Nephron (organoid): ENCODE data around the gene MYLK3.

ENCODE experiments used
- H3K27ac Mint-ChIP-seq, 3 experiments: 2 replicates each; pipeline ENCODE4 v1.8.0; 2020; ENCODE audit warnings: mixed read lengths in 3 of 3, mild to moderate bottlenecking in 2 of 3, moderate library complexity in 1 of 3
- H3K27me3 Mint-ChIP-seq: 2 replicates; pipeline ENCODE4 v1.8.0; 2021; ENCODE audit warnings: low read depth, mild to moderate bottlenecking, moderate library complexity, mixed read lengths
- H3K36me3 Mint-ChIP-seq: 2 replicates; pipeline ENCODE4 v1.8.0; 2020; ENCODE audit warnings: low read depth, mixed read lengths
- H3K4me1 Mint-ChIP-seq: 2 replicates; pipeline ENCODE4 v1.8.0; 2020; ENCODE audit warnings: mixed read lengths
- H3K4me3 Mint-ChIP-seq, 3 experiments: 2 replicates each; pipeline ENCODE4 v1.8.0; 2020; ENCODE audit warnings: mild to moderate bottlenecking in 3 of 3, mixed read lengths in 3 of 3, moderate library complexity in 2 of 3
- H3K9me3 Mint-ChIP-seq: 2 replicates; pipeline ENCODE4 v1.8.0; 2020; ENCODE audit warnings: mixed read lengths
- CTCF ChIP-seq, 3 experiments: fragments of 200-600 bp; sonication (generic); IDR thresholded peaks; one replicate each; pipeline ENCODE4 v1.5.0; 2021; ENCODE audit warnings: antibody characterized with exemption in 3 of 3; ENCODE audit not compliant: unreplicated experiment in 3 of 3

MYLK3 gene

GRCh38 chr16:46745617-46746016, 2.5 kb downstream of the MYLK3 start:
- Mint-ChIP-seq H3K9me3 (no peaks in the 10 kb centered on the region), H3K4me1 (peaks cover 18% of the 10 kb centered on the region), H3K27me3 (peaks cover 9% of the 10 kb centered on the region), H3K27ac (no peak overlapping the region), H3K4me3 (no peak overlapping the region), H3K36me3 (no peaks in the 10 kb centered on the region)
- no peak for TF ChIP-seq CTCF (IDR thresholded peaks at IDR 0.05; ENCODE audit: unreplicated experiment in 3 of 3)

- no peaks in the 10 kb centered on the region for H3K9me3 Mint-ChIP-seq
- peak overlapping the region in 1 of 3 experiments; percentile 73 for H3K27ac Mint-ChIP-seq
- peaks cover 8% of the 10 kb centered on the region for H3K27me3 Mint-ChIP-seq
- no peak overlapping the region for H3K4me3 Mint-ChIP-seq
- H3K4me1 Mint-ChIP-seq = peaks cover 7% of the 10 kb centered on the region
- no peak for TF ChIP-seq CTCF (IDR thresholded peaks at IDR 0.05; ENCODE audit: unreplicated experiment in 3 of 3)
- H3K36me3 Mint-ChIP-seq = no peaks in the 10 kb centered on the region
Measured at GRCh38 chr16:46743232-46743719, 4.9 kb downstream of the MYLK3 start.

GRCh38 chr16:46739934-46740333, 8.2 kb downstream of the MYLK3 start:
- Mint-ChIP-seq H3K36me3 (no peaks in the 10 kb centered on the region), H3K27ac (no peak overlapping the region), H3K27me3 (peaks cover 12% of the 10 kb centered on the region), H3K4me3 (no peak overlapping the region), H3K4me1 (peaks cover 6% of the 10 kb centered on the region), H3K9me3 (no peaks in the 10 kb centered on the region)
- no peak for TF ChIP-seq CTCF (IDR thresholded peaks at IDR 0.05; ENCODE audit: unreplicated experiment in 3 of 3)

GRCh38 chr16:46737621-46738214, 10.4 kb downstream of the MYLK3 start:
- no peaks in the 10 kb centered on the region for H3K4me1 Mint-ChIP-seq
- TF ChIP-seq CTCF (IDR thresholded peaks at IDR 0.05; ENCODE audit: unreplicated experiment in 3 of 3) = no peak
- no peak overlapping the region for H3K27ac Mint-ChIP-seq
- peaks cover 6% of the 10 kb centered on the region for H3K27me3 Mint-ChIP-seq
- no peak overlapping the region for H3K4me3 Mint-ChIP-seq
- no peaks in the 10 kb centered on the region for H3K36me3 Mint-ChIP-seq
- H3K9me3 Mint-ChIP-seq = no peaks in the 10 kb centered on the region

GRCh38 chr16:46736695-46737094, 11.4 kb downstream of the MYLK3 start:
- Mint-ChIP-seq H3K27me3 (peaks cover 6% of the 10 kb centered on the region), H3K36me3 (no peaks in the 10 kb centered on the region), H3K4me3 (no peak overlapping the region), H3K9me3 (no peaks in the 10 kb centered on the region), H3K4me1 (no peaks in the 10 kb centered on the region), H3K27ac (no peak overlapping the region)
- no peak for TF ChIP-seq CTCF (IDR thresholded peaks at IDR 0.05; ENCODE audit: unreplicated experiment in 3 of 3)

- Mint-ChIP-seq H3K4me3 (no peak overlapping the region), H3K36me3 (no peaks in the 10 kb centered on the region), H3K9me3 (no peaks in the 10 kb centered on the region), H3K4me1 (no peaks in the 10 kb centered on the region), H3K27me3 (peaks cover 10% of the 10 kb centered on the region), H3K27ac (no peak overlapping the region)
- TF ChIP-seq CTCF (IDR thresholded peaks at IDR 0.05; ENCODE audit: unreplicated experiment in 3 of 3) = no peak
Measured at GRCh38 chr16:46733319-46733830, 14.8 kb downstream of the MYLK3 start.
